Testis (tissue), 3 donors: ENCODE data around the gene OR10R2. TPM values are rescaled to one million over a fixed set of nuclear protein-coding genes. Genes with fewer than 3 reads are reported as not detected.

Source experiments
- DNase-seq: peaks from one replicate; pipeline ENCODE4 v3.0.0-alpha.2; 2019
- H3K27ac ChIP-seq, 2 donors: fragments of 200-600 bp; sonication (generic); one replicate each; pipeline ENCODE4 v1.5.1; 2019
- H3K27me3 ChIP-seq: fragments of 200-600 bp; sonication (generic); one replicate; pipeline ENCODE4 v1.5.1; 2019
- H3K36me3 ChIP-seq: fragments of 200-600 bp; sonication (generic); one replicate; pipeline ENCODE4 v1.5.1; 2017; ENCODE audit warnings: low read depth; ENCODE audit errors: missing control alignments
- H3K4me1 ChIP-seq: fragments of 200-600 bp; sonication (generic); one replicate; pipeline ENCODE4 v1.5.1; 2019
- H3K4me3 ChIP-seq, 2 donors: fragments of 200-600 bp; sonication (generic); one replicate each; pipeline ENCODE4 v1.5.1; 2017 to 2019
- H3K9me3 ChIP-seq: fragments of 200-600 bp; sonication (generic); one replicate; pipeline ENCODE4 v1.5.1; 2017
- CTCF ChIP-seq, 3 experiments: fragments of 450-650 bp in 2 of 3; fragments of 200-600 bp in 1 of 3; sonication (generic) in 1 of 3; IDR thresholded peaks; one replicate each; pipeline ENCODE4 v1.5.1; 2016 to 2019; ENCODE audit warnings: antibody characterized with exemption in 3 of 3, mild to moderate bottlenecking in 2 of 3, moderate library complexity in 1 of 3
- POLR2A ChIP-seq: fragments of 450-650 bp; IDR thresholded peaks from one replicate; pipeline ENCODE4 v1.6.1; 2017; ENCODE audit warnings: antibody characterized with exemption, mild to moderate bottlenecking, moderate library complexity
- WGBS, 2 donors: methylation state at CpG; one replicate each; pipeline ENCODE4 v1.1.5; 2018; 5-methylcytosine and 5-hydroxymethylcytosine counted together
- intact Hi-C: fragments of 100-400 bp; cut with DNase I; formaldehyde crosslinking; loops from one replicate; pipeline ENCODE4 v1.15.1; 2023; ENCODE audit warnings: low total_unique reads
- polyA plus RNA-seq: library from polyadenylated mRNA; stranded (reverse); fragments of 350-450 nt; fragmentation: Illumina TruSeq; extraction: RNeasy Lipid Tissue Mini Kit (QIAGEN cat#74804); gene quantifications from one replicate; pipeline ENCODE4 v1.2.3, GENCODE V29; 2014; ENCODE audit warnings: low read depth, low replicate concordance; ENCODE audit not compliant: insufficient read depth
- total RNA-seq, 2 donors: library from RNA; depleted of rRNA; stranded (reverse); fragments of >200 nt; gene quantifications; one replicate each; pipeline ENCODE4 v1.2.3, GENCODE V29; 2016

The OR10R2 gene
- total and polyA plus RNA-seq, 3 donors from 2014 or later: not detected

GRCh38 chr1:158485455-158485854 lies 13.4 kb downstream of the OR10R2 start:
- no peak for DNase-seq
- H3K4me1 ChIP-seq: no peaks in the 10 kb centered on the region
- 33 to 52% methylated on average over 2 of the region's 2 CpGs for WGBS, 2 donors
- H3K9me3 ChIP-seq: no peaks in the 10 kb centered on the region
- no peaks in the 10 kb centered on the region for H3K36me3 ChIP-seq
- no peak for TF ChIP-seq POLR2A
- TF ChIP-seq CTCF (IDR thresholded peaks at IDR 0.05): no peak
- intact Hi-C loops: no loop called here
- H3K27ac ChIP-seq: no peak overlapping the region
- H3K4me3 ChIP-seq: no peak overlapping the region
- H3K27me3 ChIP-seq: no peaks in the 10 kb centered on the region

- Histone ChIP-seq H3K27me3 (no peaks in the 10 kb centered on the region), H3K4me1 (no peaks in the 10 kb centered on the region), H3K36me3 (no peaks in the 10 kb centered on the region), H3K4me3 (no peak overlapping the region), H3K27ac (no peak overlapping the region), H3K9me3 (no peaks in the 10 kb centered on the region)
- intact Hi-C loops: no loop called here
- 90 to 94% methylated on average over 3 of the region's 3 CpGs for WGBS, 2 donors
- TF ChIP-seq POLR2A (no peak), CTCF (IDR thresholded peaks at IDR 0.05) (no peak)
- DNase-seq: no peak
Observed at GRCh38 chr1:158491316-158491715, 19.3 kb downstream of the OR10R2 start.

GRCh38 chr1:158493054-158493453 lies 21.0 kb downstream of the OR10R2 start:
- TF ChIP-seq POLR2A (no peak), CTCF (IDR thresholded peaks at IDR 0.05) (no peak)
- no peak overlapping the region for H3K27ac ChIP-seq
- 81 to 88% methylated on average over 3 of the region's 3 CpGs for WGBS, 2 donors
- no peaks in the 10 kb centered on the region for H3K36me3 ChIP-seq
- no peaks in the 10 kb centered on the region for H3K4me1 ChIP-seq
- no peak for DNase-seq
- no peaks in the 10 kb centered on the region for H3K9me3 ChIP-seq
- H3K27me3 ChIP-seq: no peaks in the 10 kb centered on the region
- H3K4me3 ChIP-seq: no peak overlapping the region
- intact Hi-C loops: no loop called here

GRCh38 chr1:158494796-158495195 lies 22.8 kb downstream of the OR10R2 start:
- intact Hi-C loops: no loop called here
- no peak overlapping the region for H3K27ac ChIP-seq
- 42 to 60% methylated on average over 2 of the region's 2 CpGs for WGBS, 2 donors
- H3K4me1 ChIP-seq: no peaks in the 10 kb centered on the region
- no peak for DNase-seq
- TF ChIP-seq POLR2A: no peak
- TF ChIP-seq CTCF (IDR thresholded peaks at IDR 0.05): no peak
- no peaks in the 10 kb centered on the region for H3K9me3 ChIP-seq
- no peaks in the 10 kb centered on the region for H3K36me3 ChIP-seq
- H3K4me3 ChIP-seq: no peak overlapping the region
- no peaks in the 10 kb centered on the region for H3K27me3 ChIP-seq

- Histone ChIP-seq H3K4me1 (no peaks in the 10 kb centered on the region), H3K36me3 (no peaks in the 10 kb centered on the region), H3K9me3 (no peaks in the 10 kb centered on the region), H3K27me3 (no peaks in the 10 kb centered on the region), H3K27ac (no peak overlapping the region), H3K4me3 (no peak overlapping the region)
- intact Hi-C loops: no loop called here
- WGBS, 2 donors: 43 to 48% methylated on average over 2 of the region's 2 CpGs
- DNase-seq: no peak
- TF ChIP-seq CTCF (IDR thresholded peaks at IDR 0.05): peak in 2 of 3 experiments; percentile 16 to 22
- TF ChIP-seq POLR2A: no peak
Observed at GRCh38 chr1:158496374-158496773, 24.4 kb downstream of the OR10R2 start.
